ENCODE data around the gene OR5L2.
"Not testable (repeated sequence)": the region's sequence is repeated elsewhere in the genome, so short reads cannot be mapped to it uniquely, and the experiment has no call there.

Gene OR5L2

GRCh38 chr11:55826919-55827318, at the start of gene OR5L2:
OR5L2 (plus strand) TSS chr11:55827219; CDS start chr11:55827219, 0 bp downstream.
- DNase-seq (ENCODE audit: low read depth): no peak

GRCh38 chr11:55791606-55792005, 35.4 kb upstream of the OR5L2 start:
- DNase-seq (ENCODE audit: low read depth): no peak

- DNase-seq (ENCODE audit: low read depth): no peak
Observed at GRCh38 chr11:55793321-55793720, 33.7 kb upstream of the OR5L2 start.

GRCh38 chr11:55795256-55795655, 31.8 kb upstream of the OR5L2 start, which contains the start of gene OR5D14:
OR5D14 (plus strand) TSS chr11:55795556; CDS start chr11:55795556, 0 bp downstream.
- no peak for DNase-seq (ENCODE audit: low read depth)

GRCh38 chr11:55806248-55806647, 20.8 kb upstream of the OR5L2 start:
- DNase-seq (ENCODE audit: low read depth): no peak

GRCh38 chr11:55811067-55811466, 16.0 kb upstream of the OR5L2 start, which contains the start of gene OR5L1:
OR5L1 (plus strand) TSS chr11:55811367; CDS start chr11:55811467, 100 bp downstream.
- no peak for DNase-seq (ENCODE audit: low read depth)

GRCh38 chr11:55819330-55819729, 7.7 kb upstream of the OR5L2 start, which contains the start of gene OR5D18:
OR5D18 (plus strand) TSS chr11:55819630; CDS start chr11:55819630, 0 bp downstream.
- no peak for DNase-seq (ENCODE audit: low read depth)

- DNase-seq (ENCODE audit: low read depth): no peak
Observed at GRCh38 chr11:55838452-55838851, 11.4 kb downstream of the OR5L2 start, which contains the start of gene OR5D16. OR5D16 (plus strand) TSS chr11:55838752; CDS start chr11:55838752, 0 bp downstream.

GRCh38 chr11:55847453-55847852, 20.4 kb downstream of the OR5L2 start:
- no peak for DNase-seq (ENCODE audit: low read depth)

GRCh38 chr11:55849037-55849436, 22.0 kb downstream of the OR5L2 start:
- no peak for DNase-seq (ENCODE audit: low read depth)

GRCh38 chr11:55852141-55852540, 25.1 kb downstream of the OR5L2 start:
- no peak for DNase-seq (ENCODE audit: low read depth)

- DNase-seq (ENCODE audit: low read depth): no peak
Observed at GRCh38 chr11:55854704-55855103, 27.7 kb downstream of the OR5L2 start.

GRCh38 chr11:55867354-55867753, 40.3 kb downstream of the OR5L2 start:
- DNase-seq (ENCODE audit: low read depth): not testable (repeated sequence)

- DNase-seq (ENCODE audit: low read depth): not testable (repeated sequence)
Observed at GRCh38 chr11:55872731-55873130, 45.7 kb downstream of the OR5L2 start.

- not testable (repeated sequence) for DNase-seq (ENCODE audit: low read depth)
Observed at GRCh38 chr11:55873146-55873545, 46.1 kb downstream of the OR5L2 start.

Data from activated T-cell treated with anti-CD3 and anti-CD28 coated beads for 48 hours (primary cell).